Gastrocnemius medialis (tissue), 4 donors: Measurements from ENCODE around the gene CGNL1. TPM values are rescaled to one million over a fixed set of nuclear protein-coding genes. Genes with fewer than 3 reads are reported as not detected.

ENCODE experiments used
- ATAC-seq, 2 donors: fragments of 150-250 bp; one replicate each; pipeline ENCODE4 v1.9.1; 2016
- DNase-seq, 2 donors: peaks; one replicate each; pipeline ENCODE4 v3.0.0-alpha.2; 2019
- H3K27ac ChIP-seq, 4 donors: fragments of 200-600 bp; sonication (generic); 1 replicate in 1 of 4; 2 replicates in 3 of 4; pipeline ENCODE4 v1.5.1; 2016 to 2018; ENCODE audit warnings: mild to moderate bottlenecking in 2 of 4, moderate library complexity in 1 of 4
- H3K27me3 ChIP-seq, 3 donors: fragments of 200-600 bp; sonication (generic) in 2 of 3; 1 replicate in 1 of 3; 2 replicates in 2 of 3; pipeline versions ENCODE4 v1.5.1 to v1.6.0; 2016 to 2019; ENCODE audit warnings: mild to moderate bottlenecking in 1 of 3, moderate library complexity in 1 of 3
- H3K36me3 ChIP-seq, 2 donors: fragments of 200-600 bp; sonication (generic) in 1 of 2; one replicate each; pipeline ENCODE4 v1.5.1; 2017 to 2018
- H3K4me1 ChIP-seq, 2 donors: fragments of 200-600 bp; sonication (generic) in 1 of 2; one replicate each; pipeline ENCODE4 v1.5.1; 2016 to 2017; ENCODE audit warnings: mild to moderate bottlenecking in 2 of 2
- H3K4me3 ChIP-seq, 4 donors: fragments of 200-600 bp; sonication (generic) in 3 of 4; 1 replicate in 1 of 4; 2 replicates in 3 of 4; pipeline ENCODE4 v1.5.1; 2016 to 2019; ENCODE audit warnings: mild to moderate bottlenecking in 2 of 4
- H3K9me3 ChIP-seq, 3 donors: fragments of 200-600 bp; sonication (generic) in 2 of 3; 1 replicate in 1 of 3; 2 replicates in 2 of 3; pipeline ENCODE4 v1.5.1; 2016 to 2019
- CTCF ChIP-seq, 5 experiments: fragments of 450-650 bp in 3 of 5; fragments of 200-600 bp in 2 of 5; sonication (generic) in 2 of 5; IDR thresholded peaks in 4 of 5; conservative IDR thresholded peaks in 1 of 5; 1 replicate in 4 of 5; 2 replicates in 1 of 5; pipeline ENCODE4 v1.5.1; 2016 to 2019; ENCODE audit warnings: antibody characterized with exemption in 5 of 5, mild to moderate bottlenecking in 3 of 5, moderate library complexity in 3 of 5
- POLR2A ChIP-seq, 2 donors: fragments of 450-650 bp; IDR thresholded peaks; one replicate each; pipeline ENCODE4 v1.6.1; 2017; ENCODE audit warnings: antibody characterized with exemption in 2 of 2, mild to moderate bottlenecking in 2 of 2, moderate library complexity in 2 of 2
- in situ Hi-C, 4 donors: fragments of 200-750 bp; cut with MboI; loops; one replicate each; pipeline versions ENCODE4 v1.15.0 to v1.8.0; 2017; ENCODE audit warnings: low sequenced_read_pairs in 4 of 4
- intact Hi-C: fragments of 100-400 bp; cut with DNase I; formaldehyde crosslinking; loops from one replicate; pipeline ENCODE4 v1.15.1; 2023; ENCODE audit warnings: low total_unique reads
- total RNA-seq, 4 donors: library from RNA; depleted of rRNA; stranded (reverse); fragments of >200 nt; gene quantifications; one replicate each; pipeline versions ENCODE4 v1.1.0 to v1.2.3, GENCODE V29; 2016

CGNL1 gene
- total RNA-seq, 4 donors from 2014 or later: 0.15 to 0.85 (median 0.49) TPM

GRCh38 chr15:57504599-57504940 is 128.3 kb downstream of the CGNL1 start:
- in situ Hi-C loops: no loop called here
- no peaks in the 10 kb centered on the region for H3K4me1 ChIP-seq
- no peaks in the 10 kb centered on the region for H3K36me3 ChIP-seq
- intact Hi-C loops: no loop called here
- H3K9me3 ChIP-seq: no peaks in the 10 kb centered on the region
- DNase-seq: no peak
- no peak for TF ChIP-seq POLR2A (IDR thresholded peaks at IDR 0.05)
- TF ChIP-seq CTCF (IDR thresholded peaks at IDR 0.05 in 4 of 5, conservative IDR thresholded peaks at IDR 0.05 in 1 of 5): no peak
- no peak for ATAC-seq
- H3K27ac ChIP-seq: no peak overlapping the region
- H3K4me3 ChIP-seq: no peak overlapping the region
- no peaks in the 10 kb centered on the region for H3K27me3 ChIP-seq

DNA sequence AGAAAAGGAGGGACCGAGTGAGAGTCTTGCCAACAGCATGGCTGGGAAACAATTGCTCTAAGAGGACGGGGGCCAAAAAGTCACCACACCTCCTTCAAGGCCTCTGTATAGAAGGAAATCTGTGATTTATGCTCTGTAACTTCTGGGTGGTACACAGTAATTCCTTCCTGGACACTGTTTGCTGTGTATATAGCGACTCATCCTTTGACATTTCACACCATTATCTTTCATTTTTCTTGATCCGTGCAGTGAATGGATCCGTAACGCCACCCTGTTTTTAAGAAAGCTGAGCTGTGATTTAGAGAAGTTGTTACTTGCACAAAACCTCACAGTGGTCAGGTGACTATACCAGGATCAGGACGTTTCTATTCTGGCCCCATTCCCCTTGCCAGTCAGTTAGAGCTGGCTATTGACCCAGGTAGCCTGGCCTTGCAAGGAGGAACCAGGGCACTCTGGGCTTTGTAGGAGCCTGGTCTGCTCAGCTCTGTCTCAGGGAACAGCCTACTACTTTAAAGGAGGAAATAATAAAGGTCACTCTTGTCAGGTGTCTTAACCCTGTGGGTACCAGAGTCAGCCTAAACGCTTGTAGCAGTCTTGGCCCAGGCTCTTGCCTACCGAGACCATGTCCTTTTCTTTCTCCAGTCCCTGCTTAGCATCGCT is 128.9 kb downstream of the CGNL1 start:
- TF ChIP-seq CTCF (IDR thresholded peaks at IDR 0.05 in 4 of 5, conservative IDR thresholded peaks at IDR 0.05 in 1 of 5) (no peak), POLR2A (IDR thresholded peaks at IDR 0.05) (no peak)
- Histone ChIP-seq H3K36me3 (no peaks in the 10 kb centered on the region), H3K27me3 (no peaks in the 10 kb centered on the region), H3K4me1 (no peaks in the 10 kb centered on the region), H3K27ac (no peak overlapping the region), H3K4me3 (no peak overlapping the region), H3K9me3 (no peaks in the 10 kb centered on the region)
- DNase-seq (no peak), ATAC-seq (no peak)
- in situ Hi-C loops (no loop called here), intact Hi-C loops (no loop called here)

- no peak for DNase-seq
- in situ Hi-C loops: no loop called here
Observed at GRCh38 chr15:57505949-57506391, 129.7 kb downstream of the CGNL1 start.

DNA sequence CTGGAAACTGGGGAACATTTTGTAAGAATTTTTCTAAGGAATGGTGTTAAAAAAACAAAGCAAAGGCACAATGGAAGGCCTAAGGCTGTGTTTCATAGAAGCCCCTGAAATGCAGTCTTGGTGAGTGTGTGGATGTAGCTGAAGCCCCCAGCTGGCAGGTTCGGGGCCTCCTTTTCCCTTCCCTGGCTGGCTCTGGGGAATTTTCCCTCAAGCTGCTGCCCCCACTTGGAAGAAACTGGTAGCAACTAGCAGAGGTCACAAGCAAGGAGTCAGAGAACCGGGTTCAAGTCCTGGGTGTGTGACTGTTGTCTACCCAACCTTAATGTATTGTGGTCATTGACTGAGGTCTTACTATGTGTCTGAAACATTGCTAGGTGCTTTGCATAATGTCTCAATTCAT is 130.1 kb downstream of the CGNL1 start:
- ATAC-seq (no peak), DNase-seq (no peak)
- H3K9me3 ChIP-seq: no peaks in the 10 kb centered on the region
- in situ Hi-C loops: no loop called here
- no peaks in the 10 kb centered on the region for H3K27me3 ChIP-seq
- no peaks in the 10 kb centered on the region for H3K36me3 ChIP-seq
- intact Hi-C loops: no loop called here
- H3K4me1 ChIP-seq: no peaks in the 10 kb centered on the region
- H3K27ac ChIP-seq: no peak overlapping the region
- no peak overlapping the region for H3K4me3 ChIP-seq
- TF ChIP-seq POLR2A (IDR thresholded peaks at IDR 0.05) (no peak), CTCF (IDR thresholded peaks at IDR 0.05 in 4 of 5, conservative IDR thresholded peaks at IDR 0.05 in 1 of 5) (no peak)

More at GRCh38 chr15:57505949-57506391, 129.7 kb downstream of the CGNL1 start:
- no peak for TF ChIP-seq CTCF (IDR thresholded peaks at IDR 0.05 in 4 of 5, conservative IDR thresholded peaks at IDR 0.05 in 1 of 5)
- TF ChIP-seq POLR2A (IDR thresholded peaks at IDR 0.05): no peak
- Histone ChIP-seq H3K4me1 (no peaks in the 10 kb centered on the region), H3K27ac (no peak overlapping the region), H3K27me3 (no peaks in the 10 kb centered on the region), H3K4me3 (no peak overlapping the region), H3K9me3 (no peaks in the 10 kb centered on the region), H3K36me3 (no peaks in the 10 kb centered on the region)
- intact Hi-C loops: no loop called here
- ATAC-seq: no peak

DNA sequence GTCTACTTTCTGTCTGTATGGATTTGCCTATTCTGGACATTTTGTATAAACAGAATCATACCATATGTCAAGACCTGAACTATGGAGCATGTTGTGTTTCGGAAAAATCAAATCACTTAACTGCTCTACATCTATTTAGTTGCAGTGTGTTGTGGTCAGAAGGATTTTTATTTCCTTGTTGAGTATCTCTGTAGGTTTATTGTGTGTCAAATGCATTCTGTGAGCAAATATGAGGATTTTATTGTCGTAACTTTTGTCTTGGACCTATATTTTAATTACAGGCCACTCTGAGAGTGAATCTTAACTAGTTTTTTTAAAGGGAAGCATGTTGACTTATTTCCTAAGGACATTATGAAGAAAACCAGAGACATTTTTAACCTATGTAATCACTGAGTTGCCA is 130.8 kb downstream of the CGNL1 start:
- in situ Hi-C loops (no loop called here), intact Hi-C loops (no loop called here)
- no peak for DNase-seq
- H3K4me1 ChIP-seq: no peaks in the 10 kb centered on the region
- H3K9me3 ChIP-seq: no peaks in the 10 kb centered on the region
- no peak overlapping the region for H3K4me3 ChIP-seq
- H3K36me3 ChIP-seq: no peaks in the 10 kb centered on the region
- no peak for ATAC-seq
- H3K27me3 ChIP-seq: no peaks in the 10 kb centered on the region
- TF ChIP-seq POLR2A (IDR thresholded peaks at IDR 0.05) (no peak), CTCF (IDR thresholded peaks at IDR 0.05 in 4 of 5, conservative IDR thresholded peaks at IDR 0.05 in 1 of 5) (no peak)
- H3K27ac ChIP-seq: no peak overlapping the region
